Ishikawa (cell line): Measurements from ENCODE around the gene NHS.

ENCODE experiments used
- CEBPB ChIP-seq: IDR thresholded peaks from 2 replicates; pipeline ENCODE4 v1.6.1; 2012
- CREB1 ChIP-seq: IDR thresholded peaks from 2 replicates; pipeline ENCODE4 v1.6.1; 2012; ENCODE audit warnings: low read depth
- EGR1 ChIP-seq: IDR thresholded peaks from 2 replicates; pipeline ENCODE4 v1.6.1; 2012
- EP300 ChIP-seq: IDR thresholded peaks from 2 replicates; pipeline ENCODE4 v1.6.1; 2012; ENCODE audit warnings: borderline replicate concordance
- FOXM1 ChIP-seq: IDR thresholded peaks from 2 replicates; pipeline ENCODE4 v1.6.1; 2012; ENCODE audit warnings: low read depth, borderline replicate concordance
- MAX ChIP-seq: IDR thresholded peaks from 2 replicates; pipeline ENCODE4 v1.6.1; 2012
- NFIC ChIP-seq: IDR thresholded peaks from 2 replicates; pipeline ENCODE4 v1.6.1; 2012
- RAD21 ChIP-seq: IDR thresholded peaks from 2 replicates; pipeline ENCODE4 v1.6.1; 2012; ENCODE audit warnings: low read depth
- REST ChIP-seq: IDR thresholded peaks from 2 replicates; pipeline ENCODE4 v1.6.1; 2012; ENCODE audit warnings: low read depth, mild to moderate bottlenecking
- TAF1 ChIP-seq: IDR thresholded peaks from 2 replicates; pipeline ENCODE4 v1.6.1; 2012; ENCODE audit warnings: low read depth, mild to moderate bottlenecking
- TCF12 ChIP-seq: IDR thresholded peaks from 2 replicates; pipeline ENCODE4 v1.6.1; 2012; ENCODE audit warnings: low read depth
- TEAD4 ChIP-seq: IDR thresholded peaks from 2 replicates; pipeline ENCODE4 v1.6.1; 2012
- USF1 ChIP-seq: IDR thresholded peaks from 2 replicates; pipeline ENCODE4 v1.6.1; 2012
- YY1 ChIP-seq: IDR thresholded peaks from 2 replicates; pipeline ENCODE4 v1.6.1; 2012; ENCODE audit warnings: low read depth
- ZBTB7A ChIP-seq: IDR thresholded peaks from 2 replicates; pipeline ENCODE4 v1.6.1; 2012; ENCODE audit warnings: low read depth

Gene NHS

GRCh38 chrX:17655211-17656034 is 280.4 kb downstream of the NHS start:
- TF ChIP-seq ZBTB7A (no peak), EP300 (no peak), MAX (no peak), EGR1 (no peak), REST (no peak), RAD21 (no peak), TEAD4 (no peak), USF1 (no peak), CREB1 (no peak), NFIC (no peak), CEBPB (no peak), TCF12 (no peak)

GRCh38 chrX:17656035-17656418 is 281.0 kb downstream of the NHS start:
- TF ChIP-seq ZBTB7A (no peak), TCF12 (no peak), USF1 (no peak), CREB1 (no peak), TAF1 (no peak), RAD21 (no peak), NFIC (no peak), MAX (no peak), EP300 (no peak)

- no peak for TF ChIP-seq TCF12
Measured at GRCh38 chrX:17656556-17656955, 281.6 kb downstream of the NHS start.

- TF ChIP-seq CREB1 (no peak), ZBTB7A (no peak), EGR1 (no peak)
Measured at GRCh38 chrX:17662391-17662790, 287.4 kb downstream of the NHS start.

- TF ChIP-seq MAX (no peak), EP300 (no peak), NFIC (no peak), RAD21 (no peak), CEBPB (no peak), TAF1 (no peak), CREB1 (no peak)
Measured at GRCh38 chrX:17668929-17669328, 293.9 kb downstream of the NHS start.

- TF ChIP-seq RAD21 = no peak
- no peak for TF ChIP-seq TEAD4
Measured at GRCh38 chrX:17669458-17669857, 294.5 kb downstream of the NHS start.

GRCh38 chrX:17669891-17670290 is 294.9 kb downstream of the NHS start:
- TF ChIP-seq CREB1 = no peak
- no peak for TF ChIP-seq TEAD4
- no peak for TF ChIP-seq EGR1
- no peak for TF ChIP-seq ZBTB7A
- no peak for TF ChIP-seq YY1
- no peak for TF ChIP-seq TAF1

GRCh38 chrX:17670874-17671273 is 295.9 kb downstream of the NHS start:
- TF ChIP-seq FOXM1 = no peak
- no peak for TF ChIP-seq REST
- no peak for TF ChIP-seq TEAD4
- no peak for TF ChIP-seq MAX
- TF ChIP-seq EGR1 = no peak
- no peak for TF ChIP-seq EP300
- no peak for TF ChIP-seq ZBTB7A
- TF ChIP-seq NFIC = no peak
- no peak for TF ChIP-seq RAD21
- TF ChIP-seq CEBPB = no peak
- no peak for TF ChIP-seq USF1
- no peak for TF ChIP-seq TCF12
- no peak for TF ChIP-seq YY1
- TF ChIP-seq CREB1 = no peak
- TF ChIP-seq TAF1 = no peak
